ENCODE measurements around the gene THSD7B. TPM values are rescaled to one million over a fixed set of nuclear protein-coding genes. Genes with fewer than 3 reads are reported as not detected.

The THSD7B gene
- total RNA-seq, 6 donors from 2014 or later: 0.47 TPM; not detected in 5

GRCh38 chr2:137107904-137108303 is 342.6 kb downstream of the THSD7B start:
- ATAC-seq (ENCODE audit: low FRiP score in 2 of 2): no peak
- TF ChIP-seq POLR2A (IDR thresholded peaks at IDR 0.05): no peak
- TF ChIP-seq CTCF (IDR thresholded peaks at IDR 0.05): no peak
- TF ChIP-seq POLR2AphosphoS5 (IDR thresholded peaks at IDR 0.05): no peak
- TF ChIP-seq EP300 (IDR thresholded peaks at IDR 0.05): no peak

GRCh38 chr2:137111896-137112295 is 346.6 kb downstream of the THSD7B start:
- Histone ChIP-seq H3K9me3 (no peaks in the 10 kb centered on the region), H3K4me3 (no peak overlapping the region), H3K36me3 (no peaks in the 10 kb centered on the region), H3K27me3 (no peaks in the 10 kb centered on the region), H3K4me1 (no peaks in the 10 kb centered on the region), H3K27ac (no peak overlapping the region)
- WGBS, 2 donors: 77 to 85% methylated on average over 5 of the region's 5 CpGs
- DNase-seq (no peak), ATAC-seq (ENCODE audit: low FRiP score in 2 of 2) (no peak)
- no peak for TF ChIP-seq EP300 (IDR thresholded peaks at IDR 0.05)
- TF ChIP-seq CTCF (IDR thresholded peaks at IDR 0.05): no peak
- no peak for TF ChIP-seq POLR2AphosphoS5 (IDR thresholded peaks at IDR 0.05)
- TF ChIP-seq POLR2A (IDR thresholded peaks at IDR 0.05): no peak

More at GRCh38 chr2:137107904-137108303, 342.6 kb downstream of the THSD7B start:
- Histone ChIP-seq H3K27me3 (no peaks in the 10 kb centered on the region), H3K9me3 (peaks cover 0 to 2% (median 0%) of the 10 kb centered on the region in 4 donors), H3K27ac (no peak overlapping the region), H3K4me3 (no peak overlapping the region), H3K36me3 (no peaks in the 10 kb centered on the region), H3K4me1 (no peaks in the 10 kb centered on the region)
- DNase-seq: no peak

- Histone ChIP-seq H3K27ac (no peak overlapping the region), H3K36me3 (no peaks in the 10 kb centered on the region), H3K27me3 (no peaks in the 10 kb centered on the region), H3K4me1 (no peaks in the 10 kb centered on the region), H3K4me3 (no peak overlapping the region), H3K9me3 (no peaks in the 10 kb centered on the region)
- peak in 1 of 2 donors; percentile 39 for ATAC-seq (ENCODE audit: low FRiP score in 2 of 2)
- 52 to 69% methylated on average over 10 of the region's 10 CpGs for WGBS, 2 donors
- no peak for TF ChIP-seq POLR2AphosphoS5 (IDR thresholded peaks at IDR 0.05)
- TF ChIP-seq CTCF (IDR thresholded peaks at IDR 0.05): no peak
- no peak for TF ChIP-seq EP300 (IDR thresholded peaks at IDR 0.05)
- no peak for TF ChIP-seq POLR2A (IDR thresholded peaks at IDR 0.05)
- peak; percentile 22 to 23 for DNase-seq
Observed at GRCh38 chr2:137115081-137115794, 349.9 kb downstream of the THSD7B start.

GRCh38 chr2:137115795-137116089 is 350.4 kb downstream of the THSD7B start:
- Histone ChIP-seq H3K9me3 (no peaks in the 10 kb centered on the region), H3K4me3 (no peak overlapping the region), H3K27ac (no peak overlapping the region), H3K36me3 (no peaks in the 10 kb centered on the region), H3K4me1 (no peaks in the 10 kb centered on the region), H3K27me3 (no peaks in the 10 kb centered on the region)
- DNase-seq (no peak), ATAC-seq (ENCODE audit: low FRiP score in 2 of 2) (no peak)
- WGBS, 2 donors: 70 to 83% methylated on average over 1 of the region's 1 CpG
- TF ChIP-seq POLR2A (IDR thresholded peaks at IDR 0.05) (no peak), CTCF (IDR thresholded peaks at IDR 0.05) (no peak), EP300 (IDR thresholded peaks at IDR 0.05) (no peak), POLR2AphosphoS5 (IDR thresholded peaks at IDR 0.05) (no peak)

- Histone ChIP-seq H3K4me1 (no peaks in the 10 kb centered on the region), H3K27me3 (no peaks in the 10 kb centered on the region), H3K4me3 (no peak overlapping the region), H3K36me3 (no peaks in the 10 kb centered on the region), H3K9me3 (no peaks in the 10 kb centered on the region), H3K27ac (no peak overlapping the region)
- TF ChIP-seq CTCF (IDR thresholded peaks at IDR 0.05) (no peak), POLR2A (IDR thresholded peaks at IDR 0.05) (no peak), EP300 (IDR thresholded peaks at IDR 0.05) (no peak), POLR2AphosphoS5 (IDR thresholded peaks at IDR 0.05) (no peak)
- DNase-seq (no peak), ATAC-seq (ENCODE audit: low FRiP score in 2 of 2) (no peak)
Observed at GRCh38 chr2:137117385-137117784, 352.0 kb downstream of the THSD7B start.

All from upper lobe of left lung (tissue), 6 donors.